HepG2 (cell line): ENCODE measurements around the gene SPP1. TPM values are rescaled to one million over a fixed set of nuclear protein-coding genes. Genes with fewer than 3 reads are reported as not detected.

Experiments used
- ELF1 ChIP-seq: sonication (generic); formaldehyde crosslinking; IDR thresholded peaks from 2 replicates; pipeline ENCODE4 v1.4.0; 2020; ENCODE audit warnings: missing genetic modification reagents
- FOXK1 ChIP-seq: sonication (generic); formaldehyde crosslinking; IDR thresholded peaks from 2 replicates; pipeline ENCODE4 v1.4.0; 2020; ENCODE audit warnings: low read depth, missing genetic modification reagents, borderline replicate concordance
- HMG20A ChIP-seq: IDR thresholded peaks from 2 replicates; pipeline ENCODE4 v1.6.1; 2016; ENCODE audit warnings: borderline replicate concordance
- HMG20B ChIP-seq: conservative IDR thresholded peaks from 2 replicates; pipeline ENCODE4 v1.6.1; 2016; ENCODE audit warnings: missing genetic modification reagents, missing compliant biosample characterization
- HNRNPUL1 ChIP-seq: fragments of 200-400 bp; formaldehyde crosslinking; IDR thresholded peaks from 2 replicates; pipeline ENCODE4 v1.6.1; 2017; ENCODE audit warnings: low read depth, mild to moderate bottlenecking, low read length, moderate library complexity
- KLF13 ChIP-seq: sonication (generic); formaldehyde crosslinking; IDR thresholded peaks from 2 replicates; pipeline ENCODE4 v1.4.0; 2020; ENCODE audit warnings: mild to moderate bottlenecking, missing genetic modification reagents
- NRL ChIP-seq: sonication (generic); formaldehyde crosslinking; IDR thresholded peaks from 2 replicates; pipeline ENCODE4 v1.5.0; 2020; ENCODE audit warnings: missing genetic modification reagents, mild to moderate bottlenecking, moderate library complexity, borderline replicate concordance
- SMAD1 ChIP-seq: sonication (generic); formaldehyde crosslinking; IDR thresholded peaks from 2 replicates; pipeline ENCODE4 v1.4.0; 2020; ENCODE audit warnings: missing genetic modification reagents, low read depth, mild to moderate bottlenecking, borderline replicate concordance
- STAG1 ChIP-seq: sonication (generic); formaldehyde crosslinking; IDR thresholded peaks from 2 replicates; pipeline ENCODE4 v1.4.0; 2020; ENCODE audit warnings: missing genetic modification reagents
- TFDP1 ChIP-seq: IDR thresholded peaks from 2 replicates; pipeline ENCODE4 v1.6.1; 2016; ENCODE audit warnings: missing compliant biosample characterization, missing genetic modification reagents, borderline replicate concordance
- TFDP2 ChIP-seq: sonication (generic); formaldehyde crosslinking; IDR thresholded peaks from 2 replicates; pipeline ENCODE4 v1.4.0; 2020; ENCODE audit warnings: missing genetic modification reagents
- USF2 ChIP-seq, 2 experiments: sonication (generic) in 1 of 2; formaldehyde crosslinking in 1 of 2; IDR thresholded peaks; 2 replicates each; pipeline versions ENCODE4 v1.5.1 to v1.6.1; 2011 to 2020; ENCODE audit warnings: borderline replicate concordance in 1 of 2, low read depth in 1 of 2, low read length in 1 of 2, mild to moderate bottlenecking in 1 of 2, missing genetic modification reagents in 1 of 2, moderate library complexity in 1 of 2
- ZKSCAN5 ChIP-seq: sonication (generic); formaldehyde crosslinking; IDR thresholded peaks from 2 replicates; pipeline ENCODE4 v1.5.1; 2020; ENCODE audit warnings: mild to moderate bottlenecking, missing genetic modification reagents
- ZNF121 ChIP-seq: sonication (generic); formaldehyde crosslinking; IDR thresholded peaks from 2 replicates; pipeline ENCODE4 v1.5.0; 2020; ENCODE audit warnings: mild to moderate bottlenecking, missing genetic modification reagents
- ZNF367 ChIP-seq: sonication (generic); formaldehyde crosslinking; IDR thresholded peaks from 2 replicates; pipeline ENCODE4 v1.4.0; 2020; ENCODE audit warnings: missing genetic modification reagents, borderline replicate concordance
- ZNF512 ChIP-seq: sonication (generic); formaldehyde crosslinking; IDR thresholded peaks from 2 replicates; pipeline ENCODE4 v1.4.0; 2020; ENCODE audit warnings: mild to moderate bottlenecking, missing genetic modification reagents
- ZNF550 ChIP-seq: sonication (generic); formaldehyde crosslinking; IDR thresholded peaks from 2 replicates; pipeline ENCODE4 v1.4.0; 2020; ENCODE audit warnings: mild to moderate bottlenecking, missing genetic modification reagents, borderline replicate concordance
- ZNF766 ChIP-seq: sonication (generic); formaldehyde crosslinking; IDR thresholded peaks from 2 replicates; pipeline ENCODE4 v1.5.0; 2020; ENCODE audit warnings: missing genetic modification reagents, borderline replicate concordance
- ZNF770 ChIP-seq: sonication (generic); formaldehyde crosslinking; IDR thresholded peaks from 2 replicates; pipeline ENCODE4 v1.5.0; 2020; ENCODE audit warnings: mild to moderate bottlenecking, missing genetic modification reagents
- ZZZ3 ChIP-seq: sonication (generic); formaldehyde crosslinking; IDR thresholded peaks from 2 replicates; pipeline ENCODE4 v1.4.0; 2020; ENCODE audit warnings: missing genetic modification reagents, mild to moderate bottlenecking, borderline replicate concordance
- polyA plus RNA-seq, 8 experiments: library from polyadenylated mRNA; depleted of rRNA in 3 of 8; stranded (reverse) in 7 of 8; unstranded in 1 of 8; fragments of >200 nt; fragmentation: Illumina TruSeq in 4 of 8; extraction: Trizol in 4 of 8; gene quantifications; 2 replicates each; pipeline versions ENCODE4 v1.2.1 to v1.2.3, GENCODE V29; 2011 to 2016; ENCODE audit warnings: low read depth in 4 of 8, missing spikeins in 1 of 8, mixed read lengths in 1 of 8; ENCODE audit not compliant: insufficient read depth in 1 of 8
- total RNA-seq, 5 experiments: library from RNA; depleted of rRNA; stranded (reverse); fragments of >200 nt; fragmentation: Illumina TruSeq; extraction: Trizol; gene quantifications; 2 replicates each; pipeline ENCODE4 v1.2.3, GENCODE V29; 2016; ENCODE audit warnings: low read depth in 1 of 5

SPP1 gene
- total and polyA plus RNA-seq, 2 of the 13 experiments (the other 11 are each of a cell fraction or from before 2014, with no cell fraction given) = 682 to 788 TPM

GRCh38 chr4:87985097-87985886 is 9.8 kb downstream of the SPP1 start (continued):
- TF ChIP-seq NRL = peak; percentile 82; the same call in 1 of the 2 replicates
- no peak for TF ChIP-seq SMAD1 (CRISPR knock-in tag)
- no peak for TF ChIP-seq ZNF121
- no peak for TF ChIP-seq ZNF512 (CRISPR knock-in tag)
- no peak for TF ChIP-seq TFDP2 (CRISPR knock-in tag)
- TF ChIP-seq ZNF550 (CRISPR knock-in tag) = 0 out of 2 replicates have a peak, but pooled peaks have one; percentile 44
- no peak for TF ChIP-seq FOXK1 (CRISPR knock-in tag)
- TF ChIP-seq HMG20A (CRISPR knock-in tag) = no peak; the same call in 1 of the 2 replicates
- no peak for TF ChIP-seq USF2 (IDR thresholded peaks at IDR 0.05; ENCODE audit: low read depth, low read length)
- TF ChIP-seq USF2 (CRISPR knock-in tag; IDR thresholded peaks at IDR 0.05; ENCODE audit: borderline replicate concordance) = no peak
- TF ChIP-seq ELF1 (CRISPR knock-in tag) = no peak
- no peak for TF ChIP-seq KLF13
- TF ChIP-seq HNRNPUL1 = no peak
- no peak for TF ChIP-seq ZNF770 (CRISPR knock-in tag)
- no peak for TF ChIP-seq ZNF766 (CRISPR knock-in tag)
- no peak for TF ChIP-seq HMG20B
- no peak for TF ChIP-seq ZKSCAN5 (CRISPR knock-in tag)
- no peak for TF ChIP-seq ZNF367 (CRISPR knock-in tag)
- TF ChIP-seq ZZZ3 (CRISPR knock-in tag) = no peak
- peak; percentile 97 for TF ChIP-seq STAG1 (CRISPR knock-in tag)
- TF ChIP-seq TFDP1 = no peak
